K562 (cell line): ENCODE data around the gene RHEBL1. TPM values are rescaled to one million over a fixed set of nuclear protein-coding genes. Genes with fewer than 3 reads are reported as not detected.

Source experiments
- ATAC-seq: fragments of 200-7000 bp; cut with Tn5 transposase; 3 replicates; pipeline ENCODE4 v1.9.1; 2020; ENCODE audit warnings: moderate library complexity
- BruUV-seq: library from RNA; stranded (reverse); fragments of 400-500 nt; replicated peaks from 2 replicates; lab custom pipeline; 2021; lab: Mats Ljungman, UMichigan
- CTCF ChIA-PET: fragments of 300-600 bp; formaldehyde crosslinking; extraction: SDS; loops from one replicate; lab custom pipeline; 2021; ENCODE audit warnings: low intra/inter-chr PET ratio; lab: Yijun Ruan, JAX
- POLR2A ChIA-PET: fragments of 300-600, 350-650 bp; sonication (Branson Sonifier 250); formaldehyde crosslinking; extraction: SDS; loops from one replicate; lab custom pipeline; 2021; ENCODE audit warnings: antibody characterized with exemption, inconsistent platforms; lab: Yijun Ruan, JAX
- DNase-seq, 4 experiments: peaks; one replicate each; pipeline versions ENCODE4 v3.0.0 to v3.0.0-alpha.2; 2011 to 2018; ENCODE audit warnings: low spot score in 3 of 4, mixed read lengths in 3 of 4; ENCODE audit errors: extremely low read depth in 1 of 4
- FAIRE-seq: peaks from 2 replicates; lab custom pipeline; 2011; peaks lifted over from hg19 to GRCh38; lab: Jason Lieb, UNC
- H2AFZ ChIP-seq: 2 replicates; pipeline ENCODE4 v1.6.0; 2011; ENCODE audit warnings: low read depth, low read length, control low read depth, inconsistent platforms
- H3K27ac ChIP-seq: fragments of 200-600 bp; 3 replicates; pipeline ENCODE4 v1.8.0; 2011; ENCODE audit warnings: low read depth, mild to moderate bottlenecking, control low read depth, inconsistent platforms, low read length, moderate library complexity, mixed read lengths; ENCODE audit errors: extremely low read depth
- H3K27me3 ChIP-seq, 2 experiments: fragments of 300-600 bp in 1 of 2; 2 replicates in 1 of 2; 3 replicates in 1 of 2; pipeline versions ENCODE4 v1.6.0 to v1.8.0; 2011; ENCODE audit warnings: inconsistent platforms in 2 of 2, low read length in 2 of 2, mild to moderate bottlenecking in 1 of 2, mixed read lengths in 1 of 2, moderate library complexity in 1 of 2; ENCODE audit not compliant: control insufficient read depth in 2 of 2, insufficient read depth in 2 of 2
- H3K36me3 ChIP-seq: fragments of 300-600 bp; 3 replicates; pipeline ENCODE4 v1.8.0; 2011; ENCODE audit warnings: mild to moderate bottlenecking, low read length, inconsistent platforms; ENCODE audit not compliant: control insufficient read depth, insufficient read depth
- H3K4me1 ChIP-seq, 2 experiments: fragments of 200-600 bp in 1 of 2; replicated peaks in 1 of 2; 2 replicates in 1 of 2; 3 replicates in 1 of 2; pipeline versions ENCODE4 v1.5.1 to v1.8.0; 2011; ENCODE audit warnings: inconsistent platforms in 2 of 2, low read length in 2 of 2, mild to moderate bottlenecking in 1 of 2, mixed read lengths in 1 of 2, moderate library complexity in 1 of 2; ENCODE audit not compliant: control insufficient read depth in 2 of 2, insufficient read depth in 2 of 2
- H3K4me2 ChIP-seq: 2 replicates; pipeline ENCODE4 v1.6.1; 2011; ENCODE audit warnings: low read length, control low read depth, inconsistent platforms, mixed read lengths; ENCODE audit not compliant: insufficient read depth
- H3K4me3 ChIP-seq: fragments of 200-600 bp; sonication (generic), shearing (Covaris generic); 2 replicates; pipeline ENCODE4 v1.5.1; 2016; ENCODE audit warnings: control low read depth, inconsistent platforms
- H3K79me2 ChIP-seq: fragments of 200-600 bp; 3 replicates; pipeline ENCODE4 v1.8.0; 2011; ENCODE audit warnings: low read length, inconsistent platforms; ENCODE audit not compliant: control insufficient read depth, insufficient read depth
- H3K9ac ChIP-seq, 2 experiments: 2 replicates each; pipeline versions ENCODE4 v1.6.0 to v1.6.1; 2011; ENCODE audit warnings: low read depth in 2 of 2, low read length in 2 of 2, control low read depth in 1 of 2, inconsistent platforms in 1 of 2, mild to moderate bottlenecking in 1 of 2, mixed read lengths in 1 of 2; ENCODE audit not compliant: insufficient read depth in 1 of 2
- H3K9me1 ChIP-seq: one replicate; pipeline ENCODE4 v1.6.0; 2011; ENCODE audit warnings: inconsistent platforms, mild to moderate bottlenecking, low read length, moderate library complexity; ENCODE audit not compliant: control insufficient read depth, insufficient read depth
- H3K9me3 ChIP-seq: replicated peaks from 2 replicates; pipeline ENCODE4 v1.5.1; 2011; ENCODE audit warnings: low read depth, low read length, inconsistent platforms; ENCODE audit not compliant: control insufficient read depth, insufficient read depth
- H4K20me1 ChIP-seq: replicated peaks from 2 replicates; pipeline ENCODE4 v1.6.1; 2011; ENCODE audit warnings: low read length, inconsistent platforms, mixed read lengths; ENCODE audit not compliant: control insufficient read depth, insufficient read depth
- MYNN ChIP-seq, 2 experiments: sonication (generic); formaldehyde crosslinking in 1 of 2; IDR thresholded peaks; 2 replicates each; pipeline versions ENCODE4 v1.5.0 to v1.6.1; 2016 to 2020; ENCODE audit warnings: antibody characterized with exemption in 1 of 2, missing genetic modification reagents in 1 of 2
- ZNF398 ChIP-seq: fragments of 250-450 bp; sonication (Bioruptor Pico); IDR thresholded peaks from 2 replicates; pipeline ENCODE4 v1.8.0; 2021; ENCODE audit warnings: moderate library complexity, mild to moderate bottlenecking, inconsistent platforms
- WGBS: fragments of 100-300 bp; shearing (Covaris generic); methylation state at CpG from one replicate; pipeline ENCODE4 v1.1.6; 2016; ENCODE audit warnings: low coverage, mixed read lengths; ENCODE audit not compliant: insufficient coverage; ENCODE audit errors: missing lambda C conversion rate; 5-methylcytosine and 5-hydroxymethylcytosine counted together
- in situ Hi-C: fragments of 300-500 bp; cut with MboI; formaldehyde crosslinking; loops from 4 replicates; pipeline ENCODE4 v1.15.0; 2018; ENCODE audit warnings: inconsistent platforms, mixed read lengths
- intact Hi-C: fragments of 100-400 bp; cut with micrococcal nuclease; formaldehyde crosslinking; loops from 2 replicates; pipeline ENCODE4 v1.14.2; 2022
- polyA plus RNA-seq, 8 experiments: library from polyadenylated mRNA; depleted of rRNA in 4 of 8; stranded (reverse) in 5 of 8; unstranded in 3 of 8; fragments of >200 nt; fragmentation: Nextera tagmentation in 2 of 8; fragmentation: Illumina TruSeq in 1 of 8; extraction: Ambion mirVana in 2 of 8; extraction: Trizol in 1 of 8; gene quantifications; 2 replicates each; pipeline versions ENCODE4 v1.2.1 to v1.2.3, GENCODE V29; 2011 to 2014; ENCODE audit warnings: inconsistent platforms in 1 of 8, missing spikeins in 1 of 8
- total RNA-seq, 7 experiments: library from RNA; depleted of rRNA in 6 of 7; stranded (reverse); fragments of >200 nt in 6 of 7; fragmentation: Illumina TruSeq in 2 of 7; extraction: Trizol in 2 of 7; gene quantifications; 2 replicates each; pipeline versions ENCODE4 v1.2.1 to v1.2.3, GENCODE V29; 2011 to 2021; ENCODE audit warnings: low replicate concordance in 1 of 7

The RHEBL1 gene
- total and polyA plus RNA-seq, 9 of the 15 experiments (the other 6 are each of a cell fraction or from before 2014, with no cell fraction given): 4.3 to 36.1 (median 8.2) TPM

- TF ChIP-seq MYNN (IDR thresholded peaks at IDR 0.05) (0 out of 2 replicates have a peak, but pooled peaks have one; percentile 27), MYNN (CRISPR knock-in tag; IDR thresholded peaks at IDR 0.05) (no peak), ZNF398 (CRISPR knock-in tag) (no peak)
- TF ChIP-seq, all 486 proteins: peak for 1
- ChIA-PET POLR2A (interaction anchor here (0.6 to 12.9 kb wide), 7 partner anchors 9 to 487 kb away, joined by 3 to 78 read pairs (median 6); partner anchors contain the start of gene PRKAG1), CTCF (no interaction called here)
- Histone ChIP-seq H3K27ac (no peak overlapping the region), H3K4me1 (peaks cover 0 to 13% of the 10 kb centered on the region in 2 experiments; a peak in 1 of 5 replicates), H3K4me3 (no peak overlapping the region), H2AFZ (no peak overlapping the region), H3K9me1 (no peaks in the 10 kb centered on the region), H3K27me3 (no peaks in the 10 kb centered on the region), H3K79me2 (no peaks in the 10 kb centered on the region), H3K9me3 (no peaks in the 10 kb centered on the region), H3K36me3 (peaks cover 97% of the 10 kb centered on the region), H3K9ac (peak overlapping the region in 1 of 2 experiments; percentile 41; a peak in 1 of 4 replicates), H4K20me1 (no peaks in the 10 kb centered on the region; the same call in 1 of the 2 replicates), H3K4me2 (no peak overlapping the region)
- WGBS: 97% methylated on average over 3 of the region's 3 CpGs
- BruUV-seq: no TSS peak
- ATAC-seq (no peak), FAIRE-seq (no peak), DNase-seq (no peak)
- intact Hi-C loops: no loop called here
- in situ Hi-C loops: no loop called here
These were observed 36.9 kb downstream of the RHEBL1 start for GRCh38 chr12:49032679-49033447.
